HS-5 (cell line): ENCODE measurements around the gene TUBA3E.
"Not testable (repeated sequence)": the region's sequence is repeated elsewhere in the genome, so short reads cannot be mapped to it uniquely, and the experiment has no call there.

Experiments
- DNase-seq: peaks from one replicate; pipeline ENCODE4 v3.0.0-alpha.2; 2012; ENCODE audit warnings: low read depth

The TUBA3E gene

GRCh38 chr2:130143266-130144039, 54.8 kb downstream of the TUBA3E start:
- DNase-seq: not testable (repeated sequence)

- not testable (repeated sequence) for DNase-seq
These were observed 55.6 kb downstream of the TUBA3E start for GRCh38 chr2:130142396-130143265.
